MM.1S (cell line): ENCODE results near the gene ZNF362.

Experiments
- CTCF ChIP-seq: fragments of 300-600 bp; sonication (generic); IDR thresholded peaks from 2 replicates; pipeline ENCODE4 v1.5.1; 2016; ENCODE audit warnings: antibody characterized with exemption, low read length, mixed read lengths
- EZH2 ChIP-seq: fragments of 300-600 bp; sonication (generic); optimal IDR thresholded peaks from 2 replicates; pipeline ENCODE3; 2017; ENCODE audit warnings: low read depth, mild to moderate bottlenecking, antibody characterized with exemption, low read length, mixed read lengths
- EZH2phosphoT487 ChIP-seq: fragments of 300-600 bp; sonication (generic); IDR thresholded peaks from 2 replicates; pipeline ENCODE4 v1.6.1; 2018; ENCODE audit warnings: antibody characterized with exemption, low read length

DNA sequence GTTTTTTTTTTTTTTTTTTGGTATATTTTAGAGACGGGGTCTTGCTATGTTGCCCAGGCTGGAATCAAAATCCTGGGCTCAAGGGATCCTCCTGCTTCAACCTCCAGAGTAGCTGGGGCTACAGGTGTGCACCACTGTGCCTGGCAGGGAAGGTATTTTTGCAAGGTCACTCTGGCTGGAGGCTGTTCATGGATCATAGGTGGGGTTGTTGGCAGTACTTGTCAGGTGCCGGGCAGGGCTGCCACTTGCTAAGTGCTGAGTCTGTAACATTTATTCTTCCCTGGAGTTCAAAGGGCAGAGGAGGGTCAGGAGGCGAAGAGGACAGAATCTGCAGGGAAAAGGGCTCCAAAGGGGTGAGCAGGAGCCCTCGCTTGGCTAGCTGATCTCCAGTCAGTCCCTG lies 40.5 kb downstream of the ZNF362 start:
- no peak for TF ChIP-seq CTCF
- no peak for TF ChIP-seq EZH2
- no peak for TF ChIP-seq EZH2phosphoT487
